Pulmonary artery endothelial cell (primary cell): Measurements from ENCODE around the gene KCNMB2. TPM values are rescaled to one million over a fixed set of nuclear protein-coding genes. Genes with fewer than 3 reads are reported as not detected.
"Not testable (repeated sequence)": the region's sequence is repeated elsewhere in the genome, so short reads cannot be mapped to it uniquely, and the experiment has no call there.

Source experiments
- DNase-seq: peaks from one replicate; pipeline ENCODE4 v3.0.0-alpha.2; 2011; ENCODE audit warnings: low read depth, low spot score
- total RNA-seq: library from RNA; depleted of rRNA; stranded (reverse); fragments of >200 nt; gene quantifications from 2 replicates; pipeline ENCODE4 v1.2.3, GENCODE V29; 2014

Gene KCNMB2
- total RNA-seq, 1 donor from 2014 or later = not detected

GRCh38 chr3:178699810-178700209 is 163.6 kb downstream of the KCNMB2 start:
- DNase-seq = no peak

- DNase-seq = no peak
These were observed 167.2 kb downstream of the KCNMB2 start for GRCh38 chr3:178703268-178703975.

- no peak for DNase-seq
These were observed 169.7 kb downstream of the KCNMB2 start for GRCh38 chr3:178705925-178706324.

GRCh38 chr3:178706411-178706810 is 170.2 kb downstream of the KCNMB2 start:
- no peak for DNase-seq

GRCh38 chr3:178707311-178708031 is 171.2 kb downstream of the KCNMB2 start:
- no peak for DNase-seq

- DNase-seq = no peak
These were observed 172.8 kb downstream of the KCNMB2 start for GRCh38 chr3:178709051-178709450.

- no peak for DNase-seq
These were observed 175.5 kb downstream of the KCNMB2 start for GRCh38 chr3:178711753-178712152.

GRCh38 chr3:178712247-178712646 is 176.0 kb downstream of the KCNMB2 start:
- DNase-seq = no peak

- no peak for DNase-seq
These were observed 178.9 kb downstream of the KCNMB2 start for GRCh38 chr3:178714925-178715832.

GRCh38 chr3:178718995-178719635 is 182.9 kb downstream of the KCNMB2 start:
- no peak for DNase-seq

- DNase-seq = no peak
These were observed 196.6 kb downstream of the KCNMB2 start for GRCh38 chr3:178732824-178733223.

GRCh38 chr3:178735032-178735674 is 198.9 kb downstream of the KCNMB2 start:
- DNase-seq = no peak

- no peak for DNase-seq
These were observed 200.1 kb downstream of the KCNMB2 start for GRCh38 chr3:178736300-178736699.

- DNase-seq = no peak
These were observed 203.5 kb downstream of the KCNMB2 start for GRCh38 chr3:178739720-178740119.

GRCh38 chr3:178741020-178741419 is 204.8 kb downstream of the KCNMB2 start:
- DNase-seq = no peak

- no peak for DNase-seq
These were observed 207.1 kb downstream of the KCNMB2 start for GRCh38 chr3:178743297-178743696.

- DNase-seq = not testable (repeated sequence)
These were observed 209.8 kb downstream of the KCNMB2 start for GRCh38 chr3:178745861-178746655.

GRCh38 chr3:178748874-178749273 is 212.6 kb downstream of the KCNMB2 start:
- no peak for DNase-seq

GRCh38 chr3:178749471-178749870 is 213.2 kb downstream of the KCNMB2 start:
- DNase-seq = no peak
